Panc1 (cell line): ENCODE measurements around the gene CDK2. TPM values are rescaled to one million over a fixed set of nuclear protein-coding genes. Genes with fewer than 3 reads are reported as not detected.
"Not testable (repeated sequence)": the region's sequence is repeated elsewhere in the genome, so short reads cannot be mapped to it uniquely, and the experiment has no call there.

Experiments
- ATAC-seq: fragments of 200-7000 bp; cut with Tn5 transposase; 2 replicates; pipeline ENCODE4 v1.9.1; 2020; ENCODE audit warnings: mild to moderate bottlenecking, moderate library complexity
- BruUV-seq: library from RNA; stranded (reverse); fragments of 400-500 nt; replicated peaks from 2 replicates; lab custom pipeline; 2021; lab: Mats Ljungman, UMichigan
- CTCF ChIA-PET: fragments of 300-600 bp; sonication (Branson Sonifier 250); formaldehyde crosslinking; loops from one replicate; lab custom pipeline; 2022; ENCODE audit warnings: antibody characterized with exemption; lab: Charles Lee
- POLR2A ChIA-PET: fragments of 300-600 bp; sonication (Branson Sonifier 250); formaldehyde crosslinking; loops from one replicate; lab custom pipeline; 2022; ENCODE audit warnings: antibody characterized with exemption; lab: Charles Lee
- DNase-seq: peaks from one replicate; pipeline ENCODE4 v3.0.0-alpha.2; 2010; ENCODE audit warnings: low read depth, low spot score
- H3K27ac ChIP-seq: 2 replicates; pipeline ENCODE4 v1.5.1; 2011; ENCODE audit warnings: mild to moderate bottlenecking, low read length, inconsistent platforms
- H3K27me3 ChIP-seq: fragments of 200-500 bp; sonication (Bioruptor generic); 2 replicates; pipeline ENCODE4 v1.6.0; 2014; ENCODE audit warnings: low read length, inconsistent platforms; ENCODE audit not compliant: control insufficient read depth, insufficient read depth
- H3K36me3 ChIP-seq: fragments of 200-500 bp; sonication (Bioruptor generic); 2 replicates; pipeline ENCODE4 v1.5.1; 2014; ENCODE audit warnings: inconsistent platforms, mild to moderate bottlenecking, low read length, moderate library complexity; ENCODE audit not compliant: control insufficient read depth, insufficient read depth
- H3K4me1 ChIP-seq: 2 replicates; pipeline ENCODE4 v1.5.1; 2011; ENCODE audit warnings: inconsistent platforms, mild to moderate bottlenecking, low read length, moderate library complexity; ENCODE audit not compliant: control insufficient read depth, insufficient read depth
- H3K4me3 ChIP-seq, 2 experiments: 2 replicates each; pipeline ENCODE4 v1.5.1; 2011 to 2012; ENCODE audit warnings: low read depth in 2 of 2, low read length in 2 of 2, mild to moderate bottlenecking in 2 of 2, inconsistent platforms in 1 of 2, moderate library complexity in 1 of 2
- H3K9me3 ChIP-seq: fragments of 200-500 bp; sonication (Bioruptor generic); 2 replicates; pipeline ENCODE4 v1.5.1; 2014; ENCODE audit warnings: low read depth, mild to moderate bottlenecking, inconsistent platforms, low read length, moderate library complexity; ENCODE audit not compliant: control insufficient read depth, insufficient read depth
- POLR2AphosphoS5 ChIP-seq: IDR thresholded peaks from 2 replicates; pipeline ENCODE4 v1.6.1; 2012; ENCODE audit warnings: mild to moderate bottlenecking, low read depth, low read length, moderate library complexity
- SIN3A ChIP-seq: IDR thresholded peaks from 2 replicates; pipeline ENCODE4 v1.6.1; 2012; ENCODE audit warnings: low read depth, mild to moderate bottlenecking, low read length, moderate library complexity, borderline replicate concordance; ENCODE audit not compliant: insufficient read depth
- TCF7L2 ChIP-seq: IDR thresholded peaks from 2 replicates; pipeline ENCODE4 v1.6.1; 2011; ENCODE audit warnings: mild to moderate bottlenecking, low read depth, low read length, inconsistent platforms
- in situ Hi-C: cut with HindIII; loops from 2 replicates; pipeline ENCODE4 v1.10.0; 2016; ENCODE audit warnings: low sequenced_read_pairs, low pct_unique_long_range_greater_than_20kb
- intact Hi-C: fragments of 100-400 bp; cut with micrococcal nuclease; formaldehyde crosslinking; loops from one replicate; pipeline ENCODE4 v1.10.0; 2022; ENCODE audit not compliant: unreplicated experiment
- total RNA-seq: library from RNA; stranded (reverse); gene quantifications from one replicate; pipeline ENCODE4 v1.2.1, GENCODE V29; 2021; ENCODE audit not compliant: unreplicated experiment
- TF ChIP-seq, protein P1 (sequence below), 2 experiments: IDR thresholded peaks; 2 replicates each; pipeline ENCODE4 v1.6.1; 2011 to 2012; ENCODE audit warnings: low read depth in 2 of 2, control low read depth in 1 of 2, low read length in 1 of 2, mild to moderate bottlenecking in 1 of 2, moderate library complexity in 1 of 2; ENCODE audit not compliant: insufficient read depth in 1 of 2
- TF ChIP-seq, protein P2 (sequence below): fragments of 450-650 bp; IDR thresholded peaks from 2 replicates; pipeline ENCODE4 v1.5.1; 2017; ENCODE audit warnings: mild to moderate bottlenecking

Gene CDK2
- total RNA-seq, 1 experiment from 2014 or later = 72.9 TPM

DNA sequence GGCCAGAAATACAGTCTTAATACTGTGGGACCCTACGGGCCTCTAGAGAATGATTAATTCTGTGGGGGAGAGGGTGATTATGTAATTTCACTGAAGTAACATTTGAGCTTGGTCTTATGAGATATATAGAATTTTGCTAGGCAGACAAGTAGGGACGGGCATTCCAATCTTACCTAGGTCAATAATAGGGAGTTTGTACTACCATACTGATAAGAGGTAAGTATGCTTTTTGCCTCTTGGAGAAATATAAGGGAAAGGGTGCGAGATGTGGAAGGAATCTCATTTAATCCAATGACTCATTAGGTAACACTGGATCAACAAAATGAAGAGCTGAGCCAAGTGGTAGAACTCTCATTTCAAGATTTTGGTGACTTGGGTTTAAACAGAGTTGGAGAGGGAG lies 12.4 kb downstream of the CDK2 start:
- Histone ChIP-seq H3K27me3 (no peaks in the 10 kb centered on the region), H3K9me3 (no peaks in the 10 kb centered on the region), H3K4me3 (no peak overlapping the region), H3K27ac (no peak overlapping the region), H3K36me3 (peaks cover 7% of the 10 kb centered on the region; the same call in 1 of the 2 replicates), H3K4me1 (peaks cover 5% of the 10 kb centered on the region; the same call in 1 of the 2 replicates)
- POLR2A ChIA-PET = interaction anchor here (0.6 kb wide), 1 partner anchor 100 kb away, joined by 3 read pairs; no protein-coding TSS in a partner anchor
- intact Hi-C loops (no loop called here), in situ Hi-C loops (no loop called here)
- no peak for DNase-seq
- CTCF ChIA-PET = no interaction called here
- TF ChIP-seq, protein P1, sequence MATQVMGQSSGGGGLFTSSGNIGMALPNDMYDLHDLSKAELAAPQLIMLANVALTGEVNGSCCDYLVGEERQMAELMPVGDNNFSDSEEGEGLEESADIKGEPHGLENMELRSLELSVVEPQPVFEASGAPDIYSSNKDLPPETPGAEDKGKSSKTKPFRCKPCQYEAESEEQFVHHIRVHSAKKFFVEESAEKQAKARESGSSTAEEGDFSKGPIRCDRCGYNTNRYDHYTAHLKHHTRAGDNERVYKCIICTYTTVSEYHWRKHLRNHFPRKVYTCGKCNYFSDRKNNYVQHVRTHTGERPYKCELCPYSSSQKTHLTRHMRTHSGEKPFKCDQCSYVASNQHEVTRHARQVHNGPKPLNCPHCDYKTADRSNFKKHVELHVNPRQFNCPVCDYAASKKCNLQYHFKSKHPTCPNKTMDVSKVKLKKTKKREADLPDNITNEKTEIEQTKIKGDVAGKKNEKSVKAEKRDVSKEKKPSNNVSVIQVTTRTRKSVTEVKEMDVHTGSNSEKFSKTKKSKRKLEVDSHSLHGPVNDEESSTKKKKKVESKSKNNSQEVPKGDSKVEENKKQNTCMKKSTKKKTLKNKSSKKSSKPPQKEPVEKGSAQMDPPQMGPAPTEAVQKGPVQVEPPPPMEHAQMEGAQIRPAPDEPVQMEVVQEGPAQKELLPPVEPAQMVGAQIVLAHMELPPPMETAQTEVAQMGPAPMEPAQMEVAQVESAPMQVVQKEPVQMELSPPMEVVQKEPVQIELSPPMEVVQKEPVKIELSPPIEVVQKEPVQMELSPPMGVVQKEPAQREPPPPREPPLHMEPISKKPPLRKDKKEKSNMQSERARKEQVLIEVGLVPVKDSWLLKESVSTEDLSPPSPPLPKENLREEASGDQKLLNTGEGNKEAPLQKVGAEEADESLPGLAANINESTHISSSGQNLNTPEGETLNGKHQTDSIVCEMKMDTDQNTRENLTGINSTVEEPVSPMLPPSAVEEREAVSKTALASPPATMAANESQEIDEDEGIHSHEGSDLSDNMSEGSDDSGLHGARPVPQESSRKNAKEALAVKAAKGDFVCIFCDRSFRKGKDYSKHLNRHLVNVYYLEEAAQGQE (IDR thresholded peaks at IDR 0.05; ENCODE audit: insufficient read depth in 1 of 2, low read depth in 2 of 2, low read length in 1 of 2) = no peak
- TF ChIP-seq, protein P2, sequence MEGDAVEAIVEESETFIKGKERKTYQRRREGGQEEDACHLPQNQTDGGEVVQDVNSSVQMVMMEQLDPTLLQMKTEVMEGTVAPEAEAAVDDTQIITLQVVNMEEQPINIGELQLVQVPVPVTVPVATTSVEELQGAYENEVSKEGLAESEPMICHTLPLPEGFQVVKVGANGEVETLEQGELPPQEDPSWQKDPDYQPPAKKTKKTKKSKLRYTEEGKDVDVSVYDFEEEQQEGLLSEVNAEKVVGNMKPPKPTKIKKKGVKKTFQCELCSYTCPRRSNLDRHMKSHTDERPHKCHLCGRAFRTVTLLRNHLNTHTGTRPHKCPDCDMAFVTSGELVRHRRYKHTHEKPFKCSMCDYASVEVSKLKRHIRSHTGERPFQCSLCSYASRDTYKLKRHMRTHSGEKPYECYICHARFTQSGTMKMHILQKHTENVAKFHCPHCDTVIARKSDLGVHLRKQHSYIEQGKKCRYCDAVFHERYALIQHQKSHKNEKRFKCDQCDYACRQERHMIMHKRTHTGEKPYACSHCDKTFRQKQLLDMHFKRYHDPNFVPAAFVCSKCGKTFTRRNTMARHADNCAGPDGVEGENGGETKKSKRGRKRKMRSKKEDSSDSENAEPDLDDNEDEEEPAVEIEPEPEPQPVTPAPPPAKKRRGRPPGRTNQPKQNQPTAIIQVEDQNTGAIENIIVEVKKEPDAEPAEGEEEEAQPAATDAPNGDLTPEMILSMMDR = no peak
- TF ChIP-seq TCF7L2 = no peak
- TF ChIP-seq SIN3A = no peak
- TF ChIP-seq POLR2AphosphoS5 = no peak
- ATAC-seq = no peak
- BruUV-seq = no TSS peak

DNA sequence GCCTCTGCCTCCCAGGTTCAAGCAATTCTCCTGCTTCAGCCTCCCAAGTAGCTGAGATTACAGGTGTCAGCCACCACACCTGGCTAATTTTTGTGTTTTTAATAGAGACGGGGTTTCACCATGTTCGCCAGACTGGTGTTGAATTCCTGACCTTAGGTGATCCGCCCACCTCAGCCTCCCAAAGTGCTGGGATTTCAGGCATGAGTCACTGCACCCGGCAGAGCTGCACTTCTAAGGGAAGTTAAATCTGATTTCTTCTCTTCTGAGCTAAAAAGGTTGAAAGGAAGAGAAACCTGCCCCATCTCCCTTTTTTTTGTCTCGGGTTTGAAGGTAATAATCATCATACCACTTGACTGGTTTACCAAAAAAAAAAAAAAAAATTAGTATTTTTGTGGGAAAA lies 15.3 kb downstream of the CDK2 start:
- CTCF ChIA-PET = interaction anchor here (0.7 kb wide), 1 partner anchor 41 kb away, joined by 10 read pairs; no protein-coding TSS in a partner anchor
- H3K27me3 ChIP-seq, H3K27ac ChIP-seq, H3K9me3 ChIP-seq, H3K4me1 ChIP-seq, H3K4me3 ChIP-seq, POLR2A ChIA-PET, DNase-seq, in situ Hi-C loops, H3K36me3 ChIP-seq, ATAC-seq, intact Hi-C loops, BruUV-seq: not testable (repeated sequence)

GRCh38 chr12:55982319-55982936 lies 15.8 kb downstream of the CDK2 start:
- ATAC-seq (no peak), DNase-seq (no peak)
- TF ChIP-seq TCF7L2 (no peak), SIN3A (no peak), POLR2AphosphoS5 (no peak)
- TF ChIP-seq, protein P1 (IDR thresholded peaks at IDR 0.05; ENCODE audit: insufficient read depth in 1 of 2, low read depth in 2 of 2, low read length in 1 of 2) = no peak
- TF ChIP-seq, protein P2 = no peak
- intact Hi-C loops (no loop called here), in situ Hi-C loops (no loop called here)
- no TSS peak for BruUV-seq
- CTCF ChIA-PET = interaction anchor here (0.7 kb wide), 1 partner anchor 42 kb away, joined by 10 read pairs; no protein-coding TSS in a partner anchor
- Histone ChIP-seq H3K27ac (no peak overlapping the region), H3K27me3 (no peaks in the 10 kb centered on the region), H3K9me3 (no peaks in the 10 kb centered on the region), H3K4me1 (no peaks in the 10 kb centered on the region), H3K4me3 (no peak overlapping the region), H3K36me3 (peaks cover 5% of the 10 kb centered on the region)
- POLR2A ChIA-PET = interaction anchor here (0.6 kb wide), 1 partner anchor 1450 kb away, joined by 15 read pairs; no protein-coding TSS in a partner anchor
